Stomach (tissue), 9 donors: ENCODE data around the gene ATP11C. TPM values are rescaled to one million over a fixed set of nuclear protein-coding genes. Genes with fewer than 3 reads are reported as not detected.

Source experiments
- DNase-seq, 2 donors: peaks; one replicate each; pipeline versions ENCODE4 v3.0.0 to v3.0.0-alpha.2; 2013 to 2019
- H3K27ac ChIP-seq, 5 donors: fragments of 200-600 bp in 4 of 5; sonication (generic) in 4 of 5; one replicate each; pipeline ENCODE4 v1.5.1; 2013 to 2019; ENCODE audit warnings: mild to moderate bottlenecking in 1 of 5, moderate library complexity in 1 of 5
- H3K27me3 ChIP-seq, 3 donors: fragments of 200-600 bp; sonication (generic); one replicate each; pipeline ENCODE4 v1.5.1; 2017 to 2019; ENCODE audit warnings: mixed run types in 1 of 3
- H3K36me3 ChIP-seq, 4 donors: fragments of 200-600 bp; sonication (generic); 1 replicate in 3 of 4; 2 replicates in 1 of 4; pipeline ENCODE4 v1.5.1; 2016 to 2019
- H3K4me1 ChIP-seq, 4 donors: fragments of 200-600 bp; sonication (generic); one replicate each; pipeline ENCODE4 v1.5.1; 2016 to 2019
- H3K4me3 ChIP-seq, 4 donors: fragments of 200-600 bp; sonication (generic) in 3 of 4; one replicate each; pipeline ENCODE4 v1.5.1; 2016 to 2019; ENCODE audit warnings: mild to moderate bottlenecking in 1 of 4
- H3K9me3 ChIP-seq, 4 donors: fragments of 200-600 bp; sonication (generic); one replicate each; pipeline ENCODE4 v1.5.1; 2016 to 2019
- CTCF ChIP-seq, 7 experiments: fragments of 450-650 bp in 4 of 7; fragments of 200-600 bp in 3 of 7; sonication (generic) in 3 of 7; IDR thresholded peaks; one replicate each; pipeline ENCODE4 v1.5.1; 2016 to 2019; ENCODE audit warnings: antibody characterized with exemption in 7 of 7, control low read depth in 2 of 7, mild to moderate bottlenecking in 1 of 7
- EP300 ChIP-seq: sonication (generic); formaldehyde crosslinking; IDR thresholded peaks from one replicate; pipeline ENCODE4 v1.6.1; 2017; ENCODE audit warnings: antibody characterized with exemption
- POLR2A ChIP-seq, 4 donors: fragments of 450-650 bp; IDR thresholded peaks; one replicate each; pipeline ENCODE4 v1.6.1; 2016; ENCODE audit warnings: antibody characterized with exemption in 4 of 4, control low read depth in 2 of 4, mild to moderate bottlenecking in 1 of 4, moderate library complexity in 1 of 4
- POLR2AphosphoS5 ChIP-seq, 3 donors: sonication (generic); formaldehyde crosslinking; IDR thresholded peaks; one replicate each; pipeline ENCODE4 v1.6.1; 2016; ENCODE audit warnings: antibody characterized with exemption in 3 of 3
- WGBS, 5 donors: extraction: QIAGEN DNeasy Blood & Tissue Kit in 3 of 5; methylation state at CpG; one replicate each; pipeline versions ENCODE4 v1.1.5 to v1.1.7; 2013 to 2018; 5-methylcytosine and 5-hydroxymethylcytosine counted together
- intact Hi-C: fragments of 100-400 bp; cut with DNase I; formaldehyde crosslinking; loops from one replicate; pipeline ENCODE4 v1.15.1; 2023; ENCODE audit warnings: low total_unique reads
- polyA plus RNA-seq, 3 donors: library from polyadenylated mRNA; stranded (reverse); fragments of 200-250 nt; gene quantifications; one replicate each; pipeline ENCODE4 v1.2.3, GENCODE V29; 2013
- total RNA-seq, 5 donors: library from RNA; depleted of rRNA; stranded (reverse); fragments of >200 nt; gene quantifications; one replicate each; pipeline versions ENCODE4 v1.1.0 to v1.2.3, GENCODE V29; 2014 to 2016
- donor health status: healthy with polysubstance abuse.
- donor health status: Bipolar disorder and iron deficiency.
- donor health status: healthy.

Gene ATP11C
- total and polyA plus RNA-seq, 8 donors = 3.3 to 46.4 (median 10.9) TPM

GRCh38 chrX:139798701-139799100 is 134.2 kb downstream of the ATP11C start:
- Histone ChIP-seq H3K27me3 (no peaks in the 10 kb centered on the region), H3K4me1 (no peaks in the 10 kb centered on the region), H3K27ac (no peak overlapping the region), H3K4me3 (no peak overlapping the region), H3K36me3 (peaks cover 0 to 23% (median 22%) of the 10 kb centered on the region in 4 donors), H3K9me3 (no peaks in the 10 kb centered on the region)
- intact Hi-C loops = no loop called here
- TF ChIP-seq POLR2A (IDR thresholded peaks at IDR 0.05) (no peak), POLR2AphosphoS5 (IDR thresholded peaks at IDR 0.05) (no peak), CTCF (IDR thresholded peaks at IDR 0.05) (no peak), EP300 (no peak)
- 78 to 96% (median 89%) methylated on average over 4 of the region's 4 CpGs for WGBS, 5 donors
- DNase-seq = no peak

DNA sequence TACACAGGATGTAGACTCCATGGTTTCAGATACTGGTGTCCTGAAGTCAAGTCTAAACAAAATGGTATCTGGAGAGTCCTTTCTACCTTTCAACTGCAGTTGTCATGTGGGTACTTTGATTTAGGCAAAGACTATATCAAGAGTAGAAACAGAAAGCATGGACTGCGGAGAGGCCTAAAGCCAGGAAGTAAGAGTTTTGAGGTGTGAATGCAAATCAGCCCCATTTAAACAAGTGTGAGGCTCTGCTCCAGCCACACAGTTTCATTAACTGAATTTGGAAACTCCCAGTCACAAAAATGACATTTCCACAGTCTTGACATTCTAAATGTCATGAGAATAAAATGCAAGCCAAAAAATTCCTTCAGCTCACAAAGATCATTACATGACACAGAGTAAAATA is 137.7 kb downstream of the ATP11C start:
- H3K4me3 ChIP-seq = no peak overlapping the region
- no peak overlapping the region for H3K27ac ChIP-seq
- intact Hi-C loops = no loop called here
- H3K9me3 ChIP-seq = no peaks in the 10 kb centered on the region
- no peaks in the 10 kb centered on the region for H3K4me1 ChIP-seq
- WGBS, 5 donors = 82 to 93% (median 89%) methylated on average over 1 of the region's 1 CpG
- no peak for DNase-seq
- H3K36me3 ChIP-seq = peaks cover 0 to 13% (median 2%) of the 10 kb centered on the region in 4 donors
- TF ChIP-seq POLR2AphosphoS5 (IDR thresholded peaks at IDR 0.05) = no peak
- no peak for TF ChIP-seq EP300
- no peak for TF ChIP-seq POLR2A (IDR thresholded peaks at IDR 0.05)
- TF ChIP-seq CTCF (IDR thresholded peaks at IDR 0.05) = no peak
- H3K27me3 ChIP-seq = no peaks in the 10 kb centered on the region

DNA sequence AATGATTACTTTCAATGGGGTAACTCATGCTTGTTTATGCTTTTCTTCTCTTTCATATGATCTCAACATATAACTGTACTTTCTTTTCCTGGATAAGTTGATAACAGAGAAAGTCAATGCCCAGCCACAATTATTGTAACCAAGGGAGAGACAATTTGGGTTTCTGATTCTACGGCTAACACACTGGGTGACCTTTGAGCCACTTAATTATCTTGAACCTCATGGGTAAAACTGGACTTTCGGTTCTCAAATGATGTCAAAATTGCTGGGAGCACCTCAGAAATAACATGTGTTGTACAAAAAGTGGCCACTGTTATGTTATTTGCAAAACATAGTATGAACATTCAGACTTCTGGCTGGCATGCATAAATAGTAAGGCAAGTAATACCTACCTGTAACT is 145.3 kb downstream of the ATP11C start:
- Histone ChIP-seq H3K9me3 (no peaks in the 10 kb centered on the region), H3K27ac (no peak overlapping the region), H3K4me1 (no peaks in the 10 kb centered on the region), H3K27me3 (no peaks in the 10 kb centered on the region), H3K36me3 (peaks cover 0 to 49% (median 36%) of the 10 kb centered on the region in 4 donors), H3K4me3 (no peak overlapping the region)
- no peak for DNase-seq
- WGBS, 5 donors = 76 to 100% (median 93%) methylated on average over 2 of the region's 2 CpGs
- no peak for TF ChIP-seq POLR2AphosphoS5 (IDR thresholded peaks at IDR 0.05)
- no peak for TF ChIP-seq CTCF (IDR thresholded peaks at IDR 0.05)
- no peak for TF ChIP-seq POLR2A (IDR thresholded peaks at IDR 0.05)
- TF ChIP-seq EP300 = no peak
- intact Hi-C loops = no loop called here

- H3K4me1 ChIP-seq = no peaks in the 10 kb centered on the region
- no peaks in the 10 kb centered on the region for H3K9me3 ChIP-seq
- H3K36me3 ChIP-seq = peaks cover 0 to 53% (median 37%) of the 10 kb centered on the region in 4 donors
- H3K27ac ChIP-seq = no peak overlapping the region
- no peaks in the 10 kb centered on the region for H3K27me3 ChIP-seq
- intact Hi-C loops = no loop called here
- H3K4me3 ChIP-seq = no peak overlapping the region
- TF ChIP-seq POLR2AphosphoS5 (IDR thresholded peaks at IDR 0.05) (no peak), EP300 (no peak), POLR2A (IDR thresholded peaks at IDR 0.05) (no peak)
- 58 to 100% (median 88%) methylated on average over 1 of the region's 1 CpG for WGBS, 5 donors
- no peak for DNase-seq
These were observed 148.0 kb downstream of the ATP11C start for GRCh38 chrX:139784807-139785206.

GRCh38 chrX:139783959-139784358 is 148.9 kb downstream of the ATP11C start:
- H3K36me3 ChIP-seq = peaks cover 0 to 49% (median 35%) of the 10 kb centered on the region in 4 donors
- H3K27ac ChIP-seq = no peak overlapping the region
- intact Hi-C loops = no loop called here
- no peaks in the 10 kb centered on the region for H3K4me1 ChIP-seq
- no peak for TF ChIP-seq EP300
- no peak for TF ChIP-seq POLR2A (IDR thresholded peaks at IDR 0.05)
- TF ChIP-seq POLR2AphosphoS5 (IDR thresholded peaks at IDR 0.05) = no peak
- TF ChIP-seq CTCF (IDR thresholded peaks at IDR 0.05) = no peak
- 64 to 100% (median 65%) methylated on average over 1 of the region's 1 CpG for WGBS, 5 donors
- no peaks in the 10 kb centered on the region for H3K9me3 ChIP-seq
- DNase-seq = no peak
- H3K27me3 ChIP-seq = no peaks in the 10 kb centered on the region
- H3K4me3 ChIP-seq = no peak overlapping the region
